AG04449 (cell line): ENCODE measurements around the gene SCARB1.
A peak's percentile ranks its signal among the peaks of the same experiment; 100 is the strongest.

Experiments
- CTCF ChIA-PET: fragments of 350-600 bp; formaldehyde crosslinking; extraction: SDS; loops from one replicate; lab custom pipeline; 2021; ENCODE audit warnings: antibody characterized with exemption; lab: Yijun Ruan, JAX
- POLR2A ChIA-PET: fragments of 400-600, 350-600 bp; formaldehyde crosslinking; extraction: SDS; loops from one replicate; lab custom pipeline; 2020; ENCODE audit warnings: antibody characterized with exemption, inconsistent platforms; lab: Yijun Ruan, JAX
- DNase-seq: peaks from one replicate; pipeline ENCODE4 v3.0.0-alpha.2; 2010; ENCODE audit warnings: low read depth, low spot score
- H3K4me3 ChIP-seq: 2 replicates; pipeline ENCODE4 v1.5.1; 2011; ENCODE audit warnings: low read depth, mild to moderate bottlenecking, control low read depth, low read length
- TF ChIP-seq, protein P1 (sequence below): IDR thresholded peaks from one replicate; pipeline ENCODE4 v1.5.1; 2011; ENCODE audit warnings: mild to moderate bottlenecking, moderate library complexity, low read length, control low read depth, inconsistent platforms; ENCODE audit not compliant: insufficient read depth; ENCODE audit errors: missing control alignments

Gene SCARB1

DNA sequence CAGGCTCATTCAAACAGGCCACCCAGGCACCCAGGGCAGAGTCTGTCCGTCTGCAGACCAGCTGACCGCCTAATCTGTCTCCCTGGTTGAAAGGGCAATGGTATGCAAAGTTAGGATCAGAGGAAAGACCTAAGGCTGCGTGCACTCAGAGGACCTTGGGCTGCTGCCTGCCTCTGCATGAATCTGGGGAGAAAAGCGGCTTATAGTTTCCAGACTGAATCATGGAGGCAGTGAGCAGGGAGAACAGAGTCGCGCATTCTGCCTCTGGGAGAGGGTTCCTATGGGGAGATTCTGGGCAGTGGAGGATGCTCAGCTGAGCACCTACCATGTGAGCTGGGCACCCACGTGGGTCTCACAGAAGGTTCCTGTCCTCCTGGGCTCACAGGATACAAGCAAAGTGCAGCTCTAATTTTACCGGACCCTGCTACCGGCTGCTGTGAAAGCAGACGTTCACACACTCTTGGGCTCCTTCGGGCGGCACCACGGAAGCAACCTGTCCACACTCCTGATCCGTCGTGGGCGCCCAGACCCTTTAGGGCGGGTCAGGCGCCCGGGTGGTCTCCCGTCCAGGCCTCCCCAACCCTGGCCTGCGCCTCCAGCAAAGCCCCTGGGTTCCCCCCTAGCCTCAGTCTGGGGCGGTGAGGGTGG lies 772 bp downstream of the SCARB1 start:
- ChIA-PET POLR2A (no interaction called here), CTCF (interaction anchor here (1.7 kb wide), 1 partner anchor 43 kb away, joined by 6 read pairs; no protein-coding TSS in a partner anchor)
- no peak for DNase-seq
- TF ChIP-seq, protein P1, sequence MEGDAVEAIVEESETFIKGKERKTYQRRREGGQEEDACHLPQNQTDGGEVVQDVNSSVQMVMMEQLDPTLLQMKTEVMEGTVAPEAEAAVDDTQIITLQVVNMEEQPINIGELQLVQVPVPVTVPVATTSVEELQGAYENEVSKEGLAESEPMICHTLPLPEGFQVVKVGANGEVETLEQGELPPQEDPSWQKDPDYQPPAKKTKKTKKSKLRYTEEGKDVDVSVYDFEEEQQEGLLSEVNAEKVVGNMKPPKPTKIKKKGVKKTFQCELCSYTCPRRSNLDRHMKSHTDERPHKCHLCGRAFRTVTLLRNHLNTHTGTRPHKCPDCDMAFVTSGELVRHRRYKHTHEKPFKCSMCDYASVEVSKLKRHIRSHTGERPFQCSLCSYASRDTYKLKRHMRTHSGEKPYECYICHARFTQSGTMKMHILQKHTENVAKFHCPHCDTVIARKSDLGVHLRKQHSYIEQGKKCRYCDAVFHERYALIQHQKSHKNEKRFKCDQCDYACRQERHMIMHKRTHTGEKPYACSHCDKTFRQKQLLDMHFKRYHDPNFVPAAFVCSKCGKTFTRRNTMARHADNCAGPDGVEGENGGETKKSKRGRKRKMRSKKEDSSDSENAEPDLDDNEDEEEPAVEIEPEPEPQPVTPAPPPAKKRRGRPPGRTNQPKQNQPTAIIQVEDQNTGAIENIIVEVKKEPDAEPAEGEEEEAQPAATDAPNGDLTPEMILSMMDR: no peak
- peak overlapping the region; percentile 70 for H3K4me3 ChIP-seq

- POLR2A ChIA-PET: no interaction called here
- TF ChIP-seq, protein P1: no peak
- CTCF ChIA-PET: interaction anchor here (1.7 kb wide), 1 partner anchor 44 kb away, joined by 6 read pairs; no protein-coding TSS in a partner anchor
- H3K4me3 ChIP-seq: no peak overlapping the region
- DNase-seq: no peak
Observed at GRCh38 chr12:124861898-124862676, 1.6 kb downstream of the SCARB1 start.

GRCh38 chr12:124861492-124861891 lies 2.2 kb downstream of the SCARB1 start:
- no peak for DNase-seq
- ChIA-PET POLR2A (no interaction called here), CTCF (interaction anchor here (1.7 kb wide), 1 partner anchor 45 kb away, joined by 6 read pairs; no protein-coding TSS in a partner anchor)
- TF ChIP-seq, protein P1: no peak
- H3K4me3 ChIP-seq: no peak overlapping the region

DNA sequence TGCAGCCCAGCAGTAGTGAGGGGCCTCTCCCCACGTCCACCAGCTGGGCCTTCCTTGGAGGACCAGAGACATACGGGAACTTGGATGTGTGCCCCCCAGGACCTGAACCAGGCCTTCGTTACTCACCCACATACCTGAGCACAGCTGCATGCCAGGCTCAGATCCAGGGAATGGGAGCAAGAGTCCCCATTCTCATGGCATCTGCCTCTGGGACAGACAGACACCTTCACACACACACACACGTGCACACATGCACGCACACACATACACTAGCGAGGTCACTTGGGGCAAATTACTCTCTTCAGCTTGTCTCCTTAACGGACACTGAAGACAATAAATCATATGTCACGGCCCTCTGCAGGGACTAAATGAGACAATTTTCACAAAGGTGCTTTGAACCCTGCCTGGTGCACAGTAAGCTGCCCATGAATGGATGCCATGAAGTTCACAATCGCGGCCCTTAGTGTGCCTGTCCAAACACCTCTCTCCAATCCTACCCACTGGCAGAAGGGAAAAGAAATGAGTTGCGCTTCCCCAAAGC lies 5.7 kb downstream of the SCARB1 start:
- CTCF ChIA-PET: no interaction called here
- no peak overlapping the region for H3K4me3 ChIP-seq
- POLR2A ChIA-PET: no interaction called here
- DNase-seq: no peak
- TF ChIP-seq, protein P1: no peak

GRCh38 chr12:124856842-124857178 lies 6.9 kb downstream of the SCARB1 start:
- POLR2A ChIA-PET: no interaction called here
- CTCF ChIA-PET: interaction anchor here (1.0 kb wide), 1 partner anchor 14 kb away, joined by 4 read pairs; no protein-coding TSS in a partner anchor

More at GRCh38 chr12:124856842-124857178, 6.9 kb downstream of the SCARB1 start:
- no peak for DNase-seq
- H3K4me3 ChIP-seq: no peak overlapping the region
- TF ChIP-seq, protein P1: no peak
